Body of pancreas (tissue), 4 donors: Measurements from ENCODE around the gene NINL.

Source experiments
- CTCF ChIP-seq, 7 experiments: fragments of 450-650 bp in 4 of 7; fragments of 200-600 bp in 3 of 7; sonication (generic) in 3 of 7; IDR thresholded peaks; one replicate each; pipeline ENCODE4 v1.5.1; 2016 to 2019; ENCODE audit warnings: antibody characterized with exemption in 7 of 7
- POLR2A ChIP-seq, 3 donors: fragments of 450-650 bp; IDR thresholded peaks; one replicate each; pipeline ENCODE4 v1.6.1; 2016; ENCODE audit warnings: antibody characterized with exemption in 3 of 3, mild to moderate bottlenecking in 2 of 3

GRCh38 chr20:25487306-25487705 is 98.0 kb downstream of the NINL start:
- TF ChIP-seq CTCF (IDR thresholded peaks at IDR 0.05), result no peak
- TF ChIP-seq POLR2A (IDR thresholded peaks at IDR 0.05), result no peak
